GM12875 (cell line): ENCODE measurements around the gene SMAD3.
"Not testable (repeated sequence)": the region's sequence is repeated elsewhere in the genome, so short reads cannot be mapped to it uniquely, and the experiment has no call there.

ENCODE experiments used
- H3K4me3 ChIP-seq: one replicate; pipeline ENCODE4 v1.5.1; 2011; ENCODE audit warnings: low read depth, low read length, control low read depth
- TF ChIP-seq, protein P1 (sequence below): IDR thresholded peaks from 2 replicates; pipeline ENCODE4 v1.5.1; 2011; ENCODE audit warnings: low read depth, mild to moderate bottlenecking, control low read depth, inconsistent platforms, low read length, moderate library complexity, borderline replicate concordance; ENCODE audit not compliant: insufficient read depth

The SMAD3 gene

DNA sequence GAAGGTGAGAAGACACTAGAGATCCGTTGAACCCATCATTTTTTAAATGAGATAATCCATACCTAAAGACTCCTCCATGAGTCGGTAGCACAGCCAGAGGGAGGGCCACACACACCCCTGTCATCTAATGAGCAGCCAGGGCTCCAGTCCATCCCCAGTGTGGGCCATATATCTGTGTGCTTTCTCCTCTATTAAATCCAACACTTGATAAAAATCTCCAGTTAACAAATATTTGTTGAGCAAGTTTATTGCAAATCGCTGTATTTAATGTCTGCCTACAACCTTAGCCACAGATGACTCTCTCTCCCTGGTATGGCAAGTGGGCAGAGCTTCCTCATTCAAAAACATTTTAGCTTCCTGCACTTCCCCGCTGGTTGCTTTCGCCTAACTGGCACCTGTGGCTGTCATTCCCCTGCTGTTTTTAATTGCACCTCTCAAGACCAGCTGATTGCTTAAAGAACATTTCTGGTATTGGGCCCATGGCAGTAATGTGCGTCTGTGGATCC lies 82.8 kb downstream of the SMAD3 start:
- no peak overlapping the region for H3K4me3 ChIP-seq
- TF ChIP-seq, protein P1, sequence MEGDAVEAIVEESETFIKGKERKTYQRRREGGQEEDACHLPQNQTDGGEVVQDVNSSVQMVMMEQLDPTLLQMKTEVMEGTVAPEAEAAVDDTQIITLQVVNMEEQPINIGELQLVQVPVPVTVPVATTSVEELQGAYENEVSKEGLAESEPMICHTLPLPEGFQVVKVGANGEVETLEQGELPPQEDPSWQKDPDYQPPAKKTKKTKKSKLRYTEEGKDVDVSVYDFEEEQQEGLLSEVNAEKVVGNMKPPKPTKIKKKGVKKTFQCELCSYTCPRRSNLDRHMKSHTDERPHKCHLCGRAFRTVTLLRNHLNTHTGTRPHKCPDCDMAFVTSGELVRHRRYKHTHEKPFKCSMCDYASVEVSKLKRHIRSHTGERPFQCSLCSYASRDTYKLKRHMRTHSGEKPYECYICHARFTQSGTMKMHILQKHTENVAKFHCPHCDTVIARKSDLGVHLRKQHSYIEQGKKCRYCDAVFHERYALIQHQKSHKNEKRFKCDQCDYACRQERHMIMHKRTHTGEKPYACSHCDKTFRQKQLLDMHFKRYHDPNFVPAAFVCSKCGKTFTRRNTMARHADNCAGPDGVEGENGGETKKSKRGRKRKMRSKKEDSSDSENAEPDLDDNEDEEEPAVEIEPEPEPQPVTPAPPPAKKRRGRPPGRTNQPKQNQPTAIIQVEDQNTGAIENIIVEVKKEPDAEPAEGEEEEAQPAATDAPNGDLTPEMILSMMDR = no peak

DNA sequence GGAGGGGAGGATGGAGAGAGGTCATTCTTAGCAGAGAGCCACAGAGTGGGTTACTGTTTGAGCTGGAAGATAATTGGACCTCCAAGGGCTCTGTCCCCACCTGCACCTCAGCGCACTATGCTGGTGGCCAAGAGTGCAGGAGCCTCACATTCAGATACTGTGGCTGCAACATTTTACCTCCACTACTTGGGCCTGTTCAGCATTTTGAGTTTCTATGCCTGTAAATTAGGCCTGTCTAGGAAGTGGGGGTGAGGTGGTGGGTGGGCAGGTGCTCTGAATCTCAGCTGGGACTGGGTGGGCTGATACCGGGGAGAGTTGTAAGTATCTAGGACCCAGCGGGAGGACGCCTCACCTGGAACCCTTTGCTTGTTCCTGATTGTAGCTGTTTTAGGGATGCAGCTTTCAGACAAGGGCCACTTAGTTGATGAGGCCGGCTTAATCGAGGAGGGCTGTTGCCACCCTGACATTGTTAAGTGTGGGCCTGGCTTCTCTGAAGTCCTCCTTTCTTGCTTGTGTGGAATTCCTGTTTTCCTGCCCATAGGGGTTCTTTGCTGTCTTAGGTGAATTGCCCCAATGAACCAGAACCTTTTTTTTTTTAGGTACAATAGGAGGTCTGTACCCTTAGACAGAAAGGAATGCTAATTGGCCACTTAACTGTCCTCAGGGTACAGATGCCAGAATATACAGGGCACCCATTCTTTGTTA lies 83.8 kb downstream of the SMAD3 start:
- no peak overlapping the region for H3K4me3 ChIP-seq
- TF ChIP-seq, protein P1 = no peak

DNA sequence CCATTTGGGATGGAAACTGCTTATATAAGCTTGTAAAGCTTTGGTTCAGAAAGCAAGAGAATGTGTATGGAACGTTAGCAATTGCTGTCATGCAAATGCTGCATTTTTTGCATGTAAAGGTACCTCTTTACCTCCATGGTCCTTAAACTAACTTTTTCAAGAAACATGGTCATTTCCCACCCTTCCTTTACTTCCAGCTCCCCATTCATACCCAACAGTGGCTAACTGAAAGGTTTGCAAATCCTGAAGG lies 84.3 kb downstream of the SMAD3 start:
- TF ChIP-seq, protein P1 = no peak
- H3K4me3 ChIP-seq = no peak overlapping the region

DNA sequence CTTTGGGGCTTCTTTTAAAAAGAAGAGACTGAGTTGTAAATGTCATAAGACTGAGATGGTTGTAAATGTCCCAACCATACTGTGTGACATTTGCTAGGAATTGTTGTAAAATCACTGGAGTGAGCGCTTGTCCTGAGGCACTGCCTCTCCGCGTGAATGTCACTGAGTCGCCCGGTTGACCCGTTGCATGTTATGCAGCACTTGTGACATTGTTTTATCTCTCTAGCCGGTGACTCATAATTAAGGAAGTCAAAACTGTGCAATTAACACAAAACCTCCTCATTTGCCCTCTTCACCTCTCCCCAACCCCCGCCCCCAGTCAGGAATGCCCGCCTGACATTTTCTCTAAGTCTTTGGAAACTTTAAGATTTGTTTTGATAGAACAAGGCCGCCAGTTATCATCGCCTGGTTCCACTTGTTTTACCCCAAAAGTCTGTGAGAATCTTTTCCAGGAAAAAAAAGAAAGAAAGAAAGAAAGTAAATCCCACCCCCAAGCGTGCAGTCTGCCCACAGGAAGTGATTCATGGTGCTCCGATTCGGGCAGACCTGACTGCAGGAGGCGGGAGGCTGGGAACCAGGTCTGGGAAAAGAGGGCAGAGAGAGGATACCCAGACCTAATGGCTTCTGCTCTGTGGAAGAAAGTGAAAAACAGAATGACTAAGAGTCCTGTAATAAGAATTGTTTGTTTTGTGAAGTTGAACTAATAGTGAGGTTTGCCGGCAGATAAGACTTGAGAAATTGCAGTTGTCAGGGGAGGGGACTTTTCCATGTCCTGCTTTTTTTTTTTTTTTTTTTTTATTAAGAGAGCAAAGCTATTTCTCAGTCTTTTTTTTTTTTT lies 84.8 kb downstream of the SMAD3 start:
- H3K4me3 ChIP-seq = no peak overlapping the region

DNA sequence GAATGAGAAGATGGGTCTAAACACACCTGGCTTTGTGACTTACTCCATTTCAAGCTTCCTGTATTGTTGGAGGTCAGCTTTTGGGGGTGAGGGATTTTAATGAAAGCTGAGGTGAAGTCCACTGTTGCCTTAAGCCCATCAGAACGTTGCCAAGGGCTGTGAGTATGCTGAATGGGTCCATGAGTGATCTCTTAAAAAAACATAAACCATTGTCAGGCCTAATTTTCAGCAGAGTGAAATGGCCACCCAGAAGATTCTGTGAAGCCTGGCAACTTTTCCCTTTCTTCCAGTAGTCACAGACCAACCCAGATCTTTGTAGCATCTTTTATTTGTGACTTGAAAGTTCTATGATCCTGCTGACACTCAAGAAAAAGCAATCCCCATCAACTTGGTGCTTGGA lies 87.0 kb downstream of the SMAD3 start:
- TF ChIP-seq, protein P1 = no peak
- H3K4me3 ChIP-seq = no peak overlapping the region

More for the DNA sequence above, 84.8 kb downstream of the SMAD3 start:
- TF ChIP-seq, protein P1 = no peak

DNA sequence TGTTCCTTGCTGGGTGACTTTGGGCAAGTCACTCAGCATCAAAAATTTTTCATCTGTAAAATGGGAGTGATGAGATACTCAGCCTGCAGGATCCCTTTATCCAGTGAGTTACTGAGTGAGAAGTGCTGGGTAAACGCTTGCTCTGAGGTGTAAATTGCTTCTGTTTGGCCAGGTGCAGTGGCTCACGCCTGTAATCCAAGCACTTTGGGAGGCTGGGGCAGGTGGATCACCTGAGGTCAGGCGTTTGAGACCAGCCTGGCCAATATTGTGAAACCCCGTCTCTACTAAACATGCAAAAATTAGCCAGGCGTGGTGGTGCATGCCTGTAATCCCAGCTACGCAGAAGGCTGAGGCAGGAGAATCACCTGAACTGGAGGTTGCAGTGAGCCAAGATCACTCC lies 87.6 kb downstream of the SMAD3 start:
- H3K4me3 ChIP-seq = not testable (repeated sequence)

DNA sequence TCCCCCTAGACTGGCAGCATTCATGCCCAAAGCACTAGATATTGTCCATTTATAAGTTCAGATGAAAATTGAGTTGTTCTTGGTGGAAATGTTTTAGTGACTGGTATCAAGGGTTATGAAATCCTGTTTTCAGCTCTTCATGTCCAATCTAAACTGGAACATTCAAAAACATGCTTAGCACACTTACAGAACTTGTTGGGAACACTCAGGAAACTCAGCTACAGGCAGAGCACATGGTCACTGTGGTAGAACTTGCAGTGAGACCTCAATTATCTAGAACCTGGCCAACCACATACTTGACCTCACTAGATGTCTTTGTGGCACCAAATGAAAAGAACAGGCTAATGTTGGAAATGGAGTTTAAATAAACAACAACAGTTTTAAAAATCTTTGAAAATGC lies 88.8 kb downstream of the SMAD3 start:
- H3K4me3 ChIP-seq = no peak overlapping the region
- TF ChIP-seq, protein P1 = no peak
